Bronchial epithelial cell (primary cell): ENCODE measurements around the gene DCDC2C. TPM values are rescaled to one million over a fixed set of nuclear protein-coding genes. Genes with fewer than 3 reads are reported as not detected.

Source experiments
- DNase-seq: peaks from one replicate; pipeline ENCODE4 v3.0.0-alpha.2; 2010; ENCODE audit warnings: low read depth
- FAIRE-seq: peaks from 2 replicates; lab custom pipeline; 2011; peaks lifted over from hg19 to GRCh38; lab: Jason Lieb, UNC
- H3K27me3 ChIP-seq: 2 replicates; pipeline ENCODE4 v1.5.1; 2011; ENCODE audit warnings: low read length; ENCODE audit not compliant: control insufficient read depth, insufficient read depth
- H3K36me3 ChIP-seq: 2 replicates; pipeline ENCODE4 v1.5.1; 2011; ENCODE audit warnings: low read length; ENCODE audit not compliant: control insufficient read depth, insufficient read depth
- H3K4me3 ChIP-seq: 2 replicates; pipeline ENCODE4 v1.5.1; 2011; ENCODE audit warnings: mild to moderate bottlenecking, low read depth, low read length, control low read depth
- total RNA-seq: library from RNA; depleted of rRNA; stranded (reverse); fragments of >200 nt; gene quantifications from 2 replicates; pipeline ENCODE4 v1.2.1, GENCODE V29; 2014
- TF ChIP-seq, protein P1 (sequence below): IDR thresholded peaks from 2 replicates; pipeline ENCODE4 v1.5.1; 2011; ENCODE audit warnings: mild to moderate bottlenecking, moderate library complexity, low read length, control low read depth, inconsistent platforms; ENCODE audit not compliant: insufficient read depth, severe bottlenecking

Gene DCDC2C
- total RNA-seq, 1 donor from 2014 or later = not detected

DNA sequence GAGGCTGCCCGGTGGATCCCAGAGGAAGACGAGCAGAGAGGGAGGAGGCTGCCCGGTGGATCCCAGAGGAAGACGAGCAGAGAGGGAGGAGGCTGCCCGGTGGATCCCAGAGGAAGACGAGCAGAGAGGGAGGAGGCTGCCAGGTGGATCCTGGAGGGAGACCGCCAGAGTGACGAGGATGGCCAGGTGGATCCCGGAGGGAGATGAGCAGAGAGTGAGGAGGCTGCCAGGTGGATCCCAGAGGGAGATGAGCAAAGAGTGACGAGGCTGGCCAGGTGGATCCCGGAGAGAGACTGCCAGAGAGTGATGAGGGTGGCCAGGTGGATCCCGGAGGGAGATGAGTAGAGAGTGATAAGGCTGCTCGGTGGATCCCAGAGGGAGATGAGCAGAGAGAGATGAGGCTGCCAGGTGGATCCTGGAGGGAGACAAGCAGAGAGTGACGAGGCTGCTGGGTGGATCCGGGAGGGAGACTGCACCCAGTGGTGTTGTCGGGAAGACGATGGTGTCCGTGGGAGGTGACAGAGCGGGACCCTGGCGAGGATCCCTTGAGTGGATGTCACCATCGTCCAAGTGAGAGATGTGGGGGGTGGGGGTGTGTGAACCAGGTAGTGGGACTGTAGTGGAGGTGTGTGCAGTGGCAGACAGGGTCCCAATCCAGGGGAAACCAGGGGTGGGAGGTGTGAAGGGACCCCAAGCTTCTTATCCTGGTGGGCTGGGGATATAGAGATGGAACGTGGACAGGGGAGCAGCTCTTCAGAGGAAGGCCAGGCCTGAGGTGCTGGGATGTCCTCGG lies 22.3 kb downstream of the DCDC2C start:
- FAIRE-seq (no peak), DNase-seq (no peak)
- TF ChIP-seq, protein P1, sequence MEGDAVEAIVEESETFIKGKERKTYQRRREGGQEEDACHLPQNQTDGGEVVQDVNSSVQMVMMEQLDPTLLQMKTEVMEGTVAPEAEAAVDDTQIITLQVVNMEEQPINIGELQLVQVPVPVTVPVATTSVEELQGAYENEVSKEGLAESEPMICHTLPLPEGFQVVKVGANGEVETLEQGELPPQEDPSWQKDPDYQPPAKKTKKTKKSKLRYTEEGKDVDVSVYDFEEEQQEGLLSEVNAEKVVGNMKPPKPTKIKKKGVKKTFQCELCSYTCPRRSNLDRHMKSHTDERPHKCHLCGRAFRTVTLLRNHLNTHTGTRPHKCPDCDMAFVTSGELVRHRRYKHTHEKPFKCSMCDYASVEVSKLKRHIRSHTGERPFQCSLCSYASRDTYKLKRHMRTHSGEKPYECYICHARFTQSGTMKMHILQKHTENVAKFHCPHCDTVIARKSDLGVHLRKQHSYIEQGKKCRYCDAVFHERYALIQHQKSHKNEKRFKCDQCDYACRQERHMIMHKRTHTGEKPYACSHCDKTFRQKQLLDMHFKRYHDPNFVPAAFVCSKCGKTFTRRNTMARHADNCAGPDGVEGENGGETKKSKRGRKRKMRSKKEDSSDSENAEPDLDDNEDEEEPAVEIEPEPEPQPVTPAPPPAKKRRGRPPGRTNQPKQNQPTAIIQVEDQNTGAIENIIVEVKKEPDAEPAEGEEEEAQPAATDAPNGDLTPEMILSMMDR = no peak
- Histone ChIP-seq H3K27me3 (no peaks in the 10 kb centered on the region), H3K36me3 (no peaks in the 10 kb centered on the region), H3K4me3 (no peak overlapping the region)

- FAIRE-seq = no peak
- Histone ChIP-seq H3K27me3 (no peaks in the 10 kb centered on the region), H3K36me3 (no peaks in the 10 kb centered on the region), H3K4me3 (no peak overlapping the region)
- TF ChIP-seq, protein P1 = no peak
- DNase-seq = no peak
Observed at GRCh38 chr2:3726511-3726910, 23.1 kb downstream of the DCDC2C start.

DNA sequence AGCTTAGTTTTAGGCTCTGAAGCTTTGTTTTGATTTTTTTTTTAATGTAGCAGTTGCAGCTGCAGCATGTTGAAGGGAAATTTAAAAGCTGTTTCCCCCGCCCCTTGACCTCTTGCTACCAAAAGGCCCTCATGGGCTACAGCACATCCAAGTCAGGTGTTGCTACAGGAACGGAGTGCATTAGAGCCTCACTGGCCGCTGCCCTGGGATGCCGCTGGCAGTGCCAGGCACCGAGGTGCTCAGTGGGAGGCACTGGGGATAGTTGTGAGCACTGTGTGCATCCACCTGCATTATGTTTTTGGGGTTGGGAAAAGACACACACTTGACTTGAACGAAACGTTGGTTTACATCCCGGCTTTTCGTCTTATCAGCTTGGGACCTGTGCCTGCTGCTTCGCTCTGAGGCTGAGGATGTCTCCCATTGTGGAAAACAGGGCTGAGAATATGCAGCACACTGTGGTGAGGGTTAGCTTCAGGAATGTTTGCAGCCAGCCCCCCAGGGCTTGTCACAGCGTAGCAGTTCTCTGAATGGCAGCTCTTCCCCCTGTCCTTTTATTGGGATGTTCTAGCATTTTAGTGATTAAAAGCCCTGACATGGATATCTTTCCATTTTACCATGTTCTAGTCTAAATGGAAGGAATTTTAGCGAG lies 24.1 kb downstream of the DCDC2C start:
- H3K27me3 ChIP-seq = no peaks in the 10 kb centered on the region
- no peak for DNase-seq
- no peak overlapping the region for H3K4me3 ChIP-seq
- TF ChIP-seq, protein P1 = no peak
- no peak for FAIRE-seq
- no peaks in the 10 kb centered on the region for H3K36me3 ChIP-seq

- Histone ChIP-seq H3K36me3 (no peaks in the 10 kb centered on the region), H3K27me3 (no peaks in the 10 kb centered on the region), H3K4me3 (no peak overlapping the region)
- DNase-seq (peak; percentile 26), FAIRE-seq (no peak)
- TF ChIP-seq, protein P1 = peak; percentile 53
Observed at GRCh38 chr2:3728104-3729054, 25.0 kb downstream of the DCDC2C start.

GRCh38 chr2:3729055-3729448 lies 25.7 kb downstream of the DCDC2C start:
- TF ChIP-seq, protein P1 = no peak
- no peak for FAIRE-seq
- no peaks in the 10 kb centered on the region for H3K27me3 ChIP-seq
- H3K4me3 ChIP-seq = no peak overlapping the region
- H3K36me3 ChIP-seq = no peaks in the 10 kb centered on the region
- no peak for DNase-seq
